Brain pericyte (primary cell): ENCODE measurements around the gene SELP.

Experiments used
- DNase-seq: peaks from one replicate; pipeline ENCODE4 v3.0.0-alpha.2; 2012; ENCODE audit warnings: low read depth, low spot score

SELP gene

GRCh38 chr1:169576241-169576934 is 53.5 kb downstream of the SELP start:
- no peak for DNase-seq

GRCh38 chr1:169574336-169574735 is 55.6 kb downstream of the SELP start:
- no peak for DNase-seq

GRCh38 chr1:169572187-169572586 is 57.7 kb downstream of the SELP start:
- no peak for DNase-seq

- no peak for DNase-seq
Measured at GRCh38 chr1:169571450-169571849, 58.5 kb downstream of the SELP start.

GRCh38 chr1:169570172-169570574 is 59.8 kb downstream of the SELP start:
- DNase-seq: no peak

- DNase-seq: no peak
Measured at GRCh38 chr1:169568497-169568896, 61.4 kb downstream of the SELP start.

- no peak for DNase-seq
Measured at GRCh38 chr1:169565335-169566271, 64.3 kb downstream of the SELP start.

- no peak for DNase-seq
Measured at GRCh38 chr1:169563650-169564049, 66.3 kb downstream of the SELP start.

- no peak for DNase-seq
Measured at GRCh38 chr1:169563019-169563615, 66.8 kb downstream of the SELP start.

- no peak for DNase-seq
Measured at GRCh38 chr1:169561692-169562091, 68.2 kb downstream of the SELP start.

- no peak for DNase-seq
Measured at GRCh38 chr1:169557131-169557530, 72.8 kb downstream of the SELP start.

- DNase-seq: no peak
Measured at GRCh38 chr1:169550294-169550693, 79.6 kb downstream of the SELP start.

GRCh38 chr1:169548282-169548681 is 81.6 kb downstream of the SELP start:
- DNase-seq: no peak

- peak; percentile 20 for DNase-seq
Measured at GRCh38 chr1:169546087-169546995, 83.6 kb downstream of the SELP start.

- no peak for DNase-seq
Measured at GRCh38 chr1:169545472-169545871, 84.5 kb downstream of the SELP start.

- DNase-seq: no peak
Measured at GRCh38 chr1:169538998-169539871, 90.7 kb downstream of the SELP start.
